ENCODE results near the gene MEF2A. TPM values are rescaled to one million over a fixed set of nuclear protein-coding genes. Genes with fewer than 3 reads are reported as not detected.

Gene MEF2A
- total and polyA plus RNA-seq, 9 of the 15 experiments (the other 6 are each of a cell fraction or from before 2014, with no cell fraction given), result 1.6 to 18.7 (median 8.7) TPM

GRCh38 chr15:99561476-99562230 is 4.1 kb upstream of the MEF2A start:
- no TSS peak for BruUV-seq (replicated peaks)
- H3K79me2 ChIP-seq (ENCODE audit: control insufficient read depth, insufficient read depth, low read length), result peaks cover 4% of the 10 kb centered on the region
- H3K4me3 ChIP-seq, result no peak overlapping the region
- 10% methylated on average over 10 of the region's 10 CpGs for WGBS (ENCODE audit: insufficient coverage, low coverage, missing lambda C conversion rate)
- ChIA-PET CTCF (ENCODE audit: low intra/inter-chr PET ratio) (no interaction called here), POLR2A (no interaction called here)
- H3K9me3 ChIP-seq (replicated peaks; ENCODE audit: control insufficient read depth, insufficient read depth, low read depth, low read length), result no peaks in the 10 kb centered on the region
- peaks cover 4 to 15% of the 10 kb centered on the region in 2 experiments; a peak in 4 of 5 replicates for H3K4me1 ChIP-seq (replicated peaks in 1 of 2; ENCODE audit: control insufficient read depth in 2 of 2, insufficient read depth in 2 of 2, low read length in 2 of 2)
- no peaks in the 10 kb centered on the region for H3K36me3 ChIP-seq (ENCODE audit: control insufficient read depth, insufficient read depth, low read length)
- no peak overlapping the region for H3K9ac ChIP-seq (ENCODE audit: insufficient read depth in 1 of 2, low read depth in 2 of 2, low read length in 2 of 2)
- H3K9me1 ChIP-seq (ENCODE audit: control insufficient read depth, insufficient read depth, low read length), result no peaks in the 10 kb centered on the region
- no peak overlapping the region for H2AFZ ChIP-seq (ENCODE audit: low read depth, low read length)
- no peak for FAIRE-seq
- in situ Hi-C loops (cut with MboI) (no loop called here), intact Hi-C loops (cut with micrococcal nuclease) (no loop called here)
- peaks cover 4 to 8% of the 10 kb centered on the region in 2 experiments; a peak in 4 of 5 replicates for H3K27me3 ChIP-seq (ENCODE audit: control insufficient read depth in 2 of 2, insufficient read depth in 2 of 2, low read length in 2 of 2)
- ATAC-seq, result no peak
- DNase-seq (ENCODE audit: extremely low read depth in 1 of 4, low spot score in 3 of 4), result no peak
- no peak overlapping the region for H3K27ac ChIP-seq (ENCODE audit: extremely low read depth, low read depth, low read length)
- H3K4me2 ChIP-seq (ENCODE audit: insufficient read depth, low read length), result no peak overlapping the region
- no peaks in the 10 kb centered on the region for H4K20me1 ChIP-seq (replicated peaks; ENCODE audit: control insufficient read depth, insufficient read depth, low read length)
- TF ChIP-seq HBP1 (CRISPR knock-in tag; IDR thresholded peaks at IDR 0.05) (no peak), VEZF1 (CRISPR knock-in tag; IDR thresholded peaks at IDR 0.05) (0 out of 2 replicates have a peak, but pooled peaks have one; percentile 0), ZBTB1 (CRISPR knock-in tag; IDR thresholded peaks at IDR 0.05; ENCODE audit: borderline replicate concordance, low read depth) (no peak), TRIM24 (IDR thresholded peaks at IDR 0.05) (no peak), RAD51 (IDR thresholded peaks at IDR 0.05; ENCODE audit: borderline replicate concordance, low read depth) (peak; percentile 65; the same call in 1 of the 2 replicates), NR2C1 (IDR thresholded peaks at IDR 0.05) (no peak), NR2C1 (tag; IDR thresholded peaks at IDR 0.05) (peak; percentile 64; the same call in 1 of the 2 replicates), NR2C2 (CRISPR knock-in tag; IDR thresholded peaks at IDR 0.05) (no peak), NR2C2 (tag; IDR thresholded peaks at IDR 0.05) (peak; percentile 61), POLR3A (IDR thresholded peaks at IDR 0.05; ENCODE audit: borderline replicate concordance, extremely low read depth, insufficient read depth, insufficient read length) (no peak), HINFP (tag; conservative IDR thresholded peaks at IDR 0.05; ENCODE audit: low read depth) (peak; percentile 69), SIX5 (IDR thresholded peaks at IDR 0.05; ENCODE audit: borderline replicate concordance in 1 of 2, insufficient read depth in 1 of 2, low read depth in 1 of 2, low read length in 2 of 2) (no peak), SNRNP70 (optimal IDR thresholded peaks at IDR 0.05; ENCODE audit: low read depth, low read length) (no peak), CTCF (IDR thresholded peaks at IDR 0.05 in 2 of 3, conservative IDR thresholded peaks at IDR 0.05 in 1 of 3; ENCODE audit: insufficient read depth in 2 of 3, low read depth in 1 of 3, low read length in 3 of 3) (no peak)

Data from K562 (cell line).